ENCODE data around the gene MBNL2. TPM values are rescaled to one million over a fixed set of nuclear protein-coding genes. Genes with fewer than 3 reads are reported as not detected.
A peak's percentile ranks its signal among the peaks of the same experiment; 100 is the strongest.

Gene MBNL2
- total RNA-seq, 1 experiment from 2014 or later, result 62.8 TPM

GRCh38 chr13:97267418-97268059 lies 45.4 kb downstream of the MBNL2 start:
- Histone ChIP-seq H3K27ac (no peak overlapping the region), H3K4me1 (replicated peaks) (peaks cover 11% of the 10 kb centered on the region)
- DNase-seq (ENCODE audit: low read depth in 1 of 2, low spot score in 2 of 2), result no peak

GRCh38 chr13:97268772-97269171 lies 46.6 kb downstream of the MBNL2 start:
- DNase-seq (ENCODE audit: low read depth in 1 of 2, low spot score in 2 of 2), result no peak
- peaks cover 24% of the 10 kb centered on the region for H3K4me1 ChIP-seq (replicated peaks)
- no peak overlapping the region for H3K4me3 ChIP-seq
- H3K27ac ChIP-seq, result no peak overlapping the region
- H3K9me3 ChIP-seq (replicated peaks), result no peaks in the 10 kb centered on the region
- no peaks in the 10 kb centered on the region for H3K27me3 ChIP-seq (replicated peaks)
- no peaks in the 10 kb centered on the region for H3K36me3 ChIP-seq

More at GRCh38 chr13:97267418-97268059, 45.4 kb downstream of the MBNL2 start:
- Histone ChIP-seq H3K36me3 (no peaks in the 10 kb centered on the region), H3K27me3 (replicated peaks) (no peaks in the 10 kb centered on the region), H3K9me3 (replicated peaks) (no peaks in the 10 kb centered on the region), H3K4me3 (no peak overlapping the region)

GRCh38 chr13:97269603-97270002 lies 47.5 kb downstream of the MBNL2 start:
- H3K27ac ChIP-seq, result no peak overlapping the region
- H3K4me1 ChIP-seq (replicated peaks), result peaks cover 32% of the 10 kb centered on the region
- H3K27me3 ChIP-seq (replicated peaks), result no peaks in the 10 kb centered on the region
- H3K4me3 ChIP-seq, result no peak overlapping the region
- no peaks in the 10 kb centered on the region for H3K36me3 ChIP-seq
- no peak for DNase-seq (ENCODE audit: low read depth in 1 of 2, low spot score in 2 of 2)
- no peaks in the 10 kb centered on the region for H3K9me3 ChIP-seq (replicated peaks)

GRCh38 chr13:97272526-97272925 lies 50.4 kb downstream of the MBNL2 start:
- Histone ChIP-seq H3K27me3 (replicated peaks) (no peaks in the 10 kb centered on the region), H3K36me3 (peaks cover 21% of the 10 kb centered on the region), H3K4me3 (no peak overlapping the region), H3K4me1 (replicated peaks) (peaks cover 55% of the 10 kb centered on the region), H3K9me3 (replicated peaks) (no peaks in the 10 kb centered on the region), H3K27ac (0 out of 2 replicates have a peak overlapping the region, but pooled peaks have one; percentile 71)
- no peak for DNase-seq (ENCODE audit: low read depth in 1 of 2, low spot score in 2 of 2)

- Histone ChIP-seq H3K4me1 (replicated peaks) (peaks cover 55% of the 10 kb centered on the region), H3K36me3 (peaks cover 23% of the 10 kb centered on the region), H3K9me3 (replicated peaks) (no peaks in the 10 kb centered on the region), H3K27me3 (replicated peaks) (no peaks in the 10 kb centered on the region), H3K27ac (peak overlapping the region; percentile 71; the same call in 1 of the 2 replicates), H3K4me3 (no peak overlapping the region)
- DNase-seq (ENCODE audit: low read depth in 1 of 2, low spot score in 2 of 2), result no peak
These were observed 51.3 kb downstream of the MBNL2 start for GRCh38 chr13:97273341-97273831.

GRCh38 chr13:97274829-97275649 lies 52.9 kb downstream of the MBNL2 start:
- Histone ChIP-seq H3K4me3 (no peak overlapping the region), H3K27ac (peak overlapping the region; percentile 71), H3K36me3 (peaks cover 23% of the 10 kb centered on the region), H3K9me3 (replicated peaks) (no peaks in the 10 kb centered on the region), H3K27me3 (replicated peaks) (no peaks in the 10 kb centered on the region), H3K4me1 (replicated peaks) (peaks cover 60% of the 10 kb centered on the region)
- DNase-seq (ENCODE audit: low read depth in 1 of 2, low spot score in 2 of 2), result peak in 1 of 2 experiments; percentile 73

- no peak for DNase-seq (ENCODE audit: low read depth in 1 of 2, low spot score in 2 of 2)
- Histone ChIP-seq H3K4me1 (replicated peaks) (peaks cover 62% of the 10 kb centered on the region), H3K4me3 (no peak overlapping the region), H3K27ac (peak overlapping the region; percentile 71), H3K36me3 (peaks cover 28% of the 10 kb centered on the region), H3K9me3 (replicated peaks) (no peaks in the 10 kb centered on the region), H3K27me3 (replicated peaks) (no peaks in the 10 kb centered on the region)
These were observed 53.8 kb downstream of the MBNL2 start for GRCh38 chr13:97275776-97276501.

- H3K36me3 ChIP-seq, result peaks cover 28% of the 10 kb centered on the region
- no peak overlapping the region for H3K4me3 ChIP-seq
- H3K4me1 ChIP-seq (replicated peaks), result peaks cover 57% of the 10 kb centered on the region
- H3K9me3 ChIP-seq (replicated peaks), result no peaks in the 10 kb centered on the region
- H3K27me3 ChIP-seq (replicated peaks), result no peaks in the 10 kb centered on the region
- DNase-seq (ENCODE audit: low read depth in 1 of 2, low spot score in 2 of 2), result no peak
- H3K27ac ChIP-seq, result no peak overlapping the region
These were observed 54.7 kb downstream of the MBNL2 start for GRCh38 chr13:97276862-97277269.

- DNase-seq (ENCODE audit: low read depth in 1 of 2, low spot score in 2 of 2), result no peak
- Histone ChIP-seq H3K4me1 (replicated peaks) (peaks cover 39% of the 10 kb centered on the region), H3K27me3 (replicated peaks) (no peaks in the 10 kb centered on the region), H3K9me3 (replicated peaks) (no peaks in the 10 kb centered on the region), H3K36me3 (peaks cover 28% of the 10 kb centered on the region), H3K4me3 (no peak overlapping the region), H3K27ac (no peak overlapping the region)
These were observed 56.6 kb downstream of the MBNL2 start for GRCh38 chr13:97278435-97279411.

- H3K27me3 ChIP-seq (replicated peaks), result no peaks in the 10 kb centered on the region
- H3K9me3 ChIP-seq (replicated peaks), result no peaks in the 10 kb centered on the region
- H3K4me1 ChIP-seq (replicated peaks), result peaks cover 27% of the 10 kb centered on the region
- DNase-seq (ENCODE audit: low read depth in 1 of 2, low spot score in 2 of 2), result no peak
- peaks cover 28% of the 10 kb centered on the region for H3K36me3 ChIP-seq
- no peak overlapping the region for H3K27ac ChIP-seq
- no peak overlapping the region for H3K4me3 ChIP-seq
These were observed 57.8 kb downstream of the MBNL2 start for GRCh38 chr13:97279913-97280312.

GRCh38 chr13:97280478-97280877 lies 58.3 kb downstream of the MBNL2 start:
- peaks cover 21% of the 10 kb centered on the region for H3K4me1 ChIP-seq (replicated peaks)
- no peak for DNase-seq (ENCODE audit: low read depth in 1 of 2, low spot score in 2 of 2)
- no peak overlapping the region for H3K4me3 ChIP-seq
- H3K27ac ChIP-seq, result no peak overlapping the region
- peaks cover 28% of the 10 kb centered on the region for H3K36me3 ChIP-seq
- H3K9me3 ChIP-seq (replicated peaks), result no peaks in the 10 kb centered on the region
- no peaks in the 10 kb centered on the region for H3K27me3 ChIP-seq (replicated peaks)

- peaks cover 22% of the 10 kb centered on the region for H3K36me3 ChIP-seq
- DNase-seq (ENCODE audit: low read depth in 1 of 2, low spot score in 2 of 2), result no peak
- no peak overlapping the region for H3K27ac ChIP-seq
- no peaks in the 10 kb centered on the region for H3K27me3 ChIP-seq (replicated peaks)
- peaks cover 16% of the 10 kb centered on the region for H3K4me1 ChIP-seq (replicated peaks)
- H3K9me3 ChIP-seq (replicated peaks), result no peaks in the 10 kb centered on the region
- no peak overlapping the region for H3K4me3 ChIP-seq
These were observed 58.9 kb downstream of the MBNL2 start for GRCh38 chr13:97281028-97281427.

- H3K36me3 ChIP-seq, result peaks cover 6% of the 10 kb centered on the region
- DNase-seq (ENCODE audit: low read depth in 1 of 2, low spot score in 2 of 2), result no peak
- no peak overlapping the region for H3K27ac ChIP-seq
- no peak overlapping the region for H3K4me3 ChIP-seq
- peaks cover 7% of the 10 kb centered on the region for H3K4me1 ChIP-seq (replicated peaks)
- no peaks in the 10 kb centered on the region for H3K9me3 ChIP-seq (replicated peaks)
- no peaks in the 10 kb centered on the region for H3K27me3 ChIP-seq (replicated peaks)
These were observed 60.6 kb downstream of the MBNL2 start for GRCh38 chr13:97282705-97283104.
